C4-2B (cell line): ENCODE results near the gene NCOA3.

ENCODE experiments used
- H3K27ac ChIP-seq: fragments of 450-650 bp; 2 replicates; pipeline ENCODE4 v1.5.1; 2017
- ZFX ChIP-seq: fragments of 450-650 bp; IDR thresholded peaks from 2 replicates; pipeline ENCODE4 v1.6.1; 2017
- TF ChIP-seq, protein P1 (sequence below): fragments of 450-650 bp; conservative IDR thresholded peaks from 2 replicates; pipeline ENCODE4 v1.5.1; 2017; ENCODE audit warnings: mild to moderate bottlenecking

NCOA3 gene

DNA sequence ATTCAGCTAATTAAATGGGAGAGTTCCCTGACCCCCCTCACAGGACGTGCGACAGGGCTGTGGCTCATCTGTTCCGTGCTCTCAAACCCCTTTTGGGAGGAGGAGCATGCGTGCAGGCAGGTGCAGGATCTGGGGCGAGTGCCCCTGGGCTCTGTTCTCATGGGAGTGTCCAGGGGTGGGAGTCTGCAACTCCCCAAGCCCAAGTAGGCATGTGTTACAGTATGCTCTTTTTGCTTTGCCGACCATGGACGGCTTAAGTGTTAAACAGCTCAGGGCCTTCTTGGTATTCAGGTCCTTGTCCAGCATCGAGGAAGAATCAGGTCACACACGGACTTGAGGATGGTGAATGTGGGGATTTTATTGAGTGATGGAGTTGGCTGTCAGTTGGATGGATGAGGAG, 101.6 kb downstream of the NCOA3 start:
- no peak overlapping the region for H3K27ac ChIP-seq
- TF ChIP-seq, protein P1, sequence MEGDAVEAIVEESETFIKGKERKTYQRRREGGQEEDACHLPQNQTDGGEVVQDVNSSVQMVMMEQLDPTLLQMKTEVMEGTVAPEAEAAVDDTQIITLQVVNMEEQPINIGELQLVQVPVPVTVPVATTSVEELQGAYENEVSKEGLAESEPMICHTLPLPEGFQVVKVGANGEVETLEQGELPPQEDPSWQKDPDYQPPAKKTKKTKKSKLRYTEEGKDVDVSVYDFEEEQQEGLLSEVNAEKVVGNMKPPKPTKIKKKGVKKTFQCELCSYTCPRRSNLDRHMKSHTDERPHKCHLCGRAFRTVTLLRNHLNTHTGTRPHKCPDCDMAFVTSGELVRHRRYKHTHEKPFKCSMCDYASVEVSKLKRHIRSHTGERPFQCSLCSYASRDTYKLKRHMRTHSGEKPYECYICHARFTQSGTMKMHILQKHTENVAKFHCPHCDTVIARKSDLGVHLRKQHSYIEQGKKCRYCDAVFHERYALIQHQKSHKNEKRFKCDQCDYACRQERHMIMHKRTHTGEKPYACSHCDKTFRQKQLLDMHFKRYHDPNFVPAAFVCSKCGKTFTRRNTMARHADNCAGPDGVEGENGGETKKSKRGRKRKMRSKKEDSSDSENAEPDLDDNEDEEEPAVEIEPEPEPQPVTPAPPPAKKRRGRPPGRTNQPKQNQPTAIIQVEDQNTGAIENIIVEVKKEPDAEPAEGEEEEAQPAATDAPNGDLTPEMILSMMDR: no peak
- TF ChIP-seq ZFX: no peak

DNA sequence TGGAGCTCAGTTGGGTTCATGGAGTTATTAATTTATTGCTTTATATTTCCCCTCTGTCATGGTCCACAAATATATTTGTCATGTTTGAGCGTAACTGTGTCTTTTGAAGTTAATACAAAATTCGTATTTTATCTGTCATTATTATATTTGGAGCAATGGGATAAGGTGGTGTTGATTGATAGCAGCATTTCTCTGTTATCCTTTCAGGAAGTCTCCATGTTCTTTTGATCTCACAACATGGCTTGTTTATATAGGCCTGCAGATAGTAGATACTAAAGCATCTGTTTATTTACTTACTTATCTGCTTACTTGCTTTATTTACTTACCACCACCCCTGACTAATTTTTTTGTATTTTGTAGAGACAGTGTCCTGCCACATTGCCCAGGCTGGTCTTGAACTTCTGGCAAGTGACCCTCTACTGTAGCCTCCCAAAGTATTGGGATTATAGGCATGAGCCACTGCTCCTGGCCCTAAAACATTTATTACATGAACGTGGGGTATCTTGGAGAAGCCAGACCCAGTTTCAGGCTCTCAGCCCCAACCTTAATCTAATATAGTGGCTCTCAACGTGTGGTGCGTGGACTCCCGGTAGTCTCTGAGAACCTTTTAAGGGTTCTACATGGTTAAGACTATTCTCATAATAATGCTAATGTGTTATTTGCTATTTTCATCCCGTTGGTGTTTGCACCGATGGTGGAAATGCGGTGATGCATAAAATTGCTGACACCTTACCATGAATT, 104.2 kb downstream of the NCOA3 start:
- no peak for TF ChIP-seq ZFX
- TF ChIP-seq, protein P1: no peak
- no peak overlapping the region for H3K27ac ChIP-seq

DNA sequence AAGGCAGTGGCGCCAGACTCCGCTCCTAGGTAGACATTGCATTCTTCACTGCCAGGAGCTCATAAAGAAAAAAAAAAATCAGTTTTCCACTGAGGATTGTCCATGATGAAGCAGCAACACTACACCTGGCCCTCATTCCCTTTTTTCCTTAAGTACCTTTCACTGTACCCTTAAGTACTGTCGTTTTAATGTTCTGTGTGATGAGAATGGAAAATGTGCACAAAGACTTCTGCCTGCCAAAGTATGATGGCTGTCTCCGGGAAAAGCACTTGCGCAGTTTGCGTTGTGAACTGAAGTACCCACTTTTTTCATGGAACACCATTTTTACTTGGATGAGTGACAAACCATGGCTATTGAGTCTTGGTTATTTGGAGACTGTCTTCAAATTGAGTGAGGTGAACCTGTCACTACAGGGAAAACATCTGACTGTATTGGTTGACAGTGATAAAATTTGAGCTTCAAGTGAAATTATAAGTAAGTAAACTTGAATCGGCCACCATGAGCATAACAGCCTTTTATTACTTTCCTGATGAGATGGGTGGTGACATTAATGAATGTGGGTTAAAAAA, 104.8 kb downstream of the NCOA3 start:
- TF ChIP-seq, protein P1: no peak
- TF ChIP-seq ZFX: no peak
- H3K27ac ChIP-seq: no peak overlapping the region

DNA sequence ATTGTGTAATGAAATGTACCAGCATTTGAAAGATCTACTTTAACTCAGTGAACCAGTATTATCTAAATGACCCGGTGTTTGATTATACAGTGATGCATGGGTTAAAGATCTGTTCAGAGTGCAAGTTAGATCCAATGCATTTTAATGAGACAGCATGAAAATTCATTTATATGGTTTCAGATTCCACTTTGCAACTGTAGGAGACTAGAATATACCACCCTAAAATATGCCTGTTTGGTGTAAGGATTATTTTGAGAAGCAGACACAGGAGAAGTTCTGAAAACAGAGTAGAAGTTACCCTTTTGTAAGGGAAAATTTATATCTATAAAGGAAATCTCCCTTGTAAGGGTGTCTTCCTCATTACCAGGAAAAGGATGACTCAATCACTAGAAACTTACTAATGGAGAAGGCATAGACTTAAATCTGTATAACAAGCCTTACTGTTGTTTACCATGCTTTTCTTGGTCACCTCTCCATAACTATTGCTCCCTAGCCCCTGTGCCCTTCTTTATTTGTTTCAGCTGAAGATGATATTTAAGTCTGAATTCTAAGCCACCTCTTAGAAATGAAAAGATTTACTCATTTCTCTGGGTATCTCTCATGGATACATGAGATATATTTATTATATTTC, 105.4 kb downstream of the NCOA3 start:
- no peak overlapping the region for H3K27ac ChIP-seq
- TF ChIP-seq, protein P1: no peak
- TF ChIP-seq ZFX: no peak

DNA sequence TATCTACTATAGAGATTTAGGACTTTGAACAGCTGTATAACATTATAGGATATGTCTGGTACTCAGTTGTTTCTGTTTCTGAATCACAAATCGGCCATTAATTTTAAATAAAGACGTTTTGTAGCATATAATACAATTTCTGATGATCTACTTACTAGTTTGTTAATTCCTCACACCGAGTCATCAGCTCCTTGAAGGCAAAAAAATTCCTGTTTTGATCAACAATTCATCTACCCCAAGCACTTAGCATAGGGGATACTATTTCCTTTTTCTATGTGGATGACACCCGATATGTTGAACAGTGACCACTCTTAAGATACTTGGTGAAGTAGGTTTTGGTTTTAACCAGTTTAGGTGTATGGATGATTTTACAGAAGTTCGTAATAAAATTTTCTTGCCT, 107.3 kb downstream of the NCOA3 start:
- H3K27ac ChIP-seq: no peak overlapping the region
- TF ChIP-seq ZFX: no peak
- TF ChIP-seq, protein P1: no peak

DNA sequence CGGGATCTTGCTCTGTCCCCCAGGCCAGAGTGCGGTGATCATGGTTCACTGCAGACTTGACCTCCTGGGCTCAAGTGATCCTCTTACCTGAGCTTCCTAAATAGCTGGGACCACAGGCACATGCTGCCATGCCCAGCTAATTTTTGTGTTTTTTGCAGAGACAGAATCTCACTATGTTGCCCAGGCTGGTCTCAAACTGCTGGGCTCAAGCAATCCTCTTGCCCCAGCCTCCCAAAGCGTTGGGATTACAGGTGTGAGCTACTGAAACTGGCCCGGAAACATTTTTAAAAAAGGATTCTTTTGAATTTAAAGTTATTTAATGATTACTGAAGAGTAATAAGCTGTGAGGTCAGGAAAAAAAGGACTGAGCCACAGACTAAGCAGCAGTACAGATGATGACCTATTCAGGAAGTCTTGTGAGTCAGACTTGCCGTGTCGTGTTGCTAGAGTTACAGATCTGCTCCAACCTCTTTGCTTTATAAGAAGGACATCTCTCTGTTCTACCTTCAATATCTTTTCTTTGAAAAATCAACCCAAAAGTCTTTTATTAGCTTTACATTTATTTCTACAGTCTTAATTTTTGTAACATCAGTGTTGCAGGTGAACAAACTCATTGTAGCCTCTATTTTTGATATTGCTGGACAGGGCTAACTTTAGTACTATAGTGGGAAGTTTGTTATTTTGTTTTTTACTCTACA, 108.7 kb downstream of the NCOA3 start:
- H3K27ac ChIP-seq: no peak overlapping the region
- TF ChIP-seq, protein P1: no peak

DNA sequence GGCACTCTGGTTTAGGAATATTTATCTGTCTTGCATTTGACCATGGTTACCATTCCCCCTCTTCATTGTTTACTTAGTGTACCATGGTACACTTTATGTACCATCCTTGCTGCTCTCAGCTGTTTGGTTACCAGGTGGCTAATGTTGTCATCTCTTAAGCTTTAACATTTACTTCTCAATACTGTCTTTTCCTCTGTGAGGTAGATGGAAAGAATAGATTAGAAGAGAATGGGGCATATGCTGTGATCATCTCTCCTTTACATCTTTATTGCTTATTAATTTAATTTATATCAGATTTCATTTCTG, 109.2 kb downstream of the NCOA3 start:
- TF ChIP-seq, protein P1: no peak
- TF ChIP-seq ZFX: no peak
- H3K27ac ChIP-seq: no peak overlapping the region
